Fibroblast of lung (primary cell): ENCODE measurements around the gene APOL4.

Experiments used
- CTCF ChIP-seq, 2 donors: IDR thresholded peaks in 1 of 2; conservative IDR thresholded peaks in 1 of 2; 1 replicate in 1 of 2; 2 replicates in 1 of 2; pipeline ENCODE4 v1.5.1; 2011 to 2012; ENCODE audit warnings: low read length in 2 of 2, control low read depth in 1 of 2, inconsistent platforms in 1 of 2, low read depth in 1 of 2, mild to moderate bottlenecking in 1 of 2
- EZH2 ChIP-seq: IDR thresholded peaks from 2 replicates; pipeline ENCODE4 v1.5.1; 2012; ENCODE audit warnings: low read length, control low read depth, mild to moderate bottlenecking; ENCODE audit errors: missing control alignments

- no peak for TF ChIP-seq CTCF (conservative IDR thresholded peaks at IDR 0.05 in 1 of 2, IDR thresholded peaks at IDR 0.05 in 1 of 2; ENCODE audit: low read depth in 1 of 2, low read length in 2 of 2)
- TF ChIP-seq EZH2: no peak
These were observed 34.0 kb upstream of the APOL4 start for GRCh38 chr22:36235585-36235984.
